SK-N-SH (cell line): ENCODE measurements around the gene METTL3. TPM values are rescaled to one million over a fixed set of nuclear protein-coding genes. Genes with fewer than 3 reads are reported as not detected.

ENCODE experiments used
- CTCF ChIA-PET: fragments of 300-600, 350-600 bp; formaldehyde crosslinking; extraction: SDS; loops from one replicate; lab custom pipeline; 2021; lab: Yijun Ruan, JAX
- POLR2A ChIA-PET: fragments of 350-600 bp; sonication (Branson Sonifier 250); formaldehyde crosslinking; extraction: SDS; loops from one replicate; lab custom pipeline; 2020; ENCODE audit warnings: antibody characterized with exemption, inconsistent platforms; lab: Yijun Ruan, JAX
- DNase-seq: peaks from one replicate; pipeline ENCODE4 v3.0.0; 2012
- H2AFZ ChIP-seq: fragments of 200-600 bp; sonication (generic); 2 replicates; pipeline ENCODE4 v1.8.1; 2016; ENCODE audit warnings: antibody characterized with exemption, mild to moderate bottlenecking, low read depth
- H3F3A ChIP-seq: fragments of 200-600 bp; sonication (generic); replicated peaks from 2 replicates; pipeline ENCODE3; 2016; ENCODE audit warnings: antibody characterized with exemption, mild to moderate bottlenecking; ENCODE audit not compliant: insufficient read depth
- H3K27ac ChIP-seq, 2 experiments: fragments of 200-500 bp in 1 of 2; fragments of 200-600 bp in 1 of 2; sonication (Bioruptor generic) in 1 of 2; sonication (generic), shearing (Covaris generic) in 1 of 2; 2 replicates each; pipeline versions ENCODE4 v1.5.1 to v1.6.1; 2014 to 2016; ENCODE audit warnings: low read depth in 2 of 2, inconsistent platforms in 1 of 2, low read length in 1 of 2, mild to moderate bottlenecking in 1 of 2, mixed read lengths in 1 of 2
- H3K27me3 ChIP-seq: fragments of 200-600 bp; sonication (generic), shearing (Covaris generic); 2 replicates; pipeline ENCODE4 v1.6.1; 2016; ENCODE audit warnings: mixed run types; ENCODE audit not compliant: insufficient read depth
- H3K36me3 ChIP-seq, 2 experiments: fragments of 200-500 bp in 1 of 2; fragments of 200-600 bp in 1 of 2; sonication (Bioruptor generic) in 1 of 2; sonication (generic) in 1 of 2; replicated peaks in 1 of 2; 2 replicates each; pipeline versions ENCODE3 to v1.5.1; 2014 to 2016; ENCODE audit warnings: low read length in 1 of 2, mild to moderate bottlenecking in 1 of 2; ENCODE audit not compliant: insufficient read depth in 2 of 2, control insufficient read depth in 1 of 2
- H3K4me1 ChIP-seq, 2 experiments: fragments of 200-500 bp in 1 of 2; fragments of 200-600 bp in 1 of 2; sonication (Bioruptor generic) in 1 of 2; sonication (generic), shearing (Covaris generic) in 1 of 2; 2 replicates each; pipeline versions ENCODE4 v1.5.1 to v1.6.1; 2014 to 2016; ENCODE audit warnings: low read depth in 1 of 2, low read length in 1 of 2, mixed run types in 1 of 2; ENCODE audit not compliant: insufficient read depth in 2 of 2, control insufficient read depth in 1 of 2
- H3K4me2 ChIP-seq: fragments of 200-600 bp; sonication (generic), shearing (Covaris generic); 2 replicates; pipeline ENCODE4 v1.6.1; 2017; ENCODE audit warnings: mixed run types
- H3K4me3 ChIP-seq, 2 experiments: fragments of 200-500 bp in 1 of 2; fragments of 200-600 bp in 1 of 2; sonication (Bioruptor generic) in 1 of 2; sonication (generic), shearing (Covaris generic) in 1 of 2; 2 replicates each; pipeline versions ENCODE4 v1.5.1 to v1.8.1; 2014 to 2016; ENCODE audit warnings: low read depth in 2 of 2, inconsistent platforms in 1 of 2, low read length in 1 of 2, mild to moderate bottlenecking in 1 of 2, mixed read lengths in 1 of 2, moderate library complexity in 1 of 2
- H3K79me2 ChIP-seq: fragments of 200-600 bp; sonication (generic); 2 replicates; pipeline ENCODE4 v1.8.1; 2017; ENCODE audit warnings: mild to moderate bottlenecking; ENCODE audit not compliant: insufficient read depth
- H3K9ac ChIP-seq: fragments of 200-600 bp; sonication (generic); 2 replicates; pipeline ENCODE4 v1.6.1; 2017; ENCODE audit warnings: mixed run types
- H3K9me2 ChIP-seq: fragments of 200-600 bp; sonication (generic); 2 replicates; pipeline ENCODE4 v1.6.1; 2017; ENCODE audit warnings: mixed run types
- H3K9me3 ChIP-seq: fragments of 200-600 bp; sonication (generic); 2 replicates; pipeline ENCODE4 v1.6.1; 2017; ENCODE audit warnings: mixed run types, mild to moderate bottlenecking, moderate library complexity
- H4K20me1 ChIP-seq: fragments of 200-600 bp; sonication (generic); 2 replicates; pipeline ENCODE4 v1.6.1; 2017; ENCODE audit warnings: mild to moderate bottlenecking, mixed run types; ENCODE audit not compliant: insufficient read depth
- EP300 ChIP-seq, 2 experiments: IDR thresholded peaks; 2 replicates each; pipeline versions ENCODE4 v1.4.0 to v1.6.1; 2012; ENCODE audit warnings: borderline replicate concordance in 1 of 2, low read depth in 1 of 2, low read length in 1 of 2
- FOXJ3 ChIP-seq: sonication (generic); formaldehyde crosslinking; IDR thresholded peaks from 2 replicates; pipeline ENCODE4 v1.5.1; 2020; ENCODE audit warnings: mild to moderate bottlenecking, missing genetic modification reagents
- GABPA ChIP-seq: IDR thresholded peaks from 2 replicates; pipeline ENCODE4 v1.4.0; 2012; ENCODE audit warnings: low read depth, mild to moderate bottlenecking
- JUND ChIP-seq: IDR thresholded peaks from 2 replicates; pipeline ENCODE4 v1.4.0; 2012
- PBX3 ChIP-seq: IDR thresholded peaks from 2 replicates; pipeline ENCODE4; 2012
- RCOR1 ChIP-seq: fragments of 150-350 bp; IDR thresholded peaks from 2 replicates; pipeline ENCODE4 v1.6.1; 2017; ENCODE audit warnings: antibody characterized with exemption, low read length
- REST ChIP-seq: IDR thresholded peaks from 2 replicates; pipeline ENCODE4 v1.6.1; 2012; ENCODE audit warnings: mild to moderate bottlenecking, low read depth, low read length, moderate library complexity
- WGBS: methylation state at CpG from one replicate; pipeline ENCODE4 v1.1.6; 2017; ENCODE audit warnings: low lambda C conversion rate; 5-methylcytosine and 5-hydroxymethylcytosine counted together
- polyA plus RNA-seq, 3 experiments: library from polyadenylated mRNA; depleted of rRNA; stranded (reverse); fragments of >200 nt; gene quantifications; 2 replicates each; pipeline ENCODE4 v1.2.3, GENCODE V29; 2012
- TF ChIP-seq, protein P1 (sequence below): IDR thresholded peaks from 2 replicates; pipeline ENCODE4 v1.4.0; 2012; ENCODE audit warnings: low read depth, borderline replicate concordance
- TF ChIP-seq, protein P2 (sequence below): IDR thresholded peaks from 2 replicates; pipeline ENCODE4 v1.4.0; 2012; ENCODE audit warnings: low read depth, borderline replicate concordance

METTL3 gene
- polyA plus RNA-seq, 1 of the 3 experiments (the other 2 are of a cell fraction): 118 TPM

DNA sequence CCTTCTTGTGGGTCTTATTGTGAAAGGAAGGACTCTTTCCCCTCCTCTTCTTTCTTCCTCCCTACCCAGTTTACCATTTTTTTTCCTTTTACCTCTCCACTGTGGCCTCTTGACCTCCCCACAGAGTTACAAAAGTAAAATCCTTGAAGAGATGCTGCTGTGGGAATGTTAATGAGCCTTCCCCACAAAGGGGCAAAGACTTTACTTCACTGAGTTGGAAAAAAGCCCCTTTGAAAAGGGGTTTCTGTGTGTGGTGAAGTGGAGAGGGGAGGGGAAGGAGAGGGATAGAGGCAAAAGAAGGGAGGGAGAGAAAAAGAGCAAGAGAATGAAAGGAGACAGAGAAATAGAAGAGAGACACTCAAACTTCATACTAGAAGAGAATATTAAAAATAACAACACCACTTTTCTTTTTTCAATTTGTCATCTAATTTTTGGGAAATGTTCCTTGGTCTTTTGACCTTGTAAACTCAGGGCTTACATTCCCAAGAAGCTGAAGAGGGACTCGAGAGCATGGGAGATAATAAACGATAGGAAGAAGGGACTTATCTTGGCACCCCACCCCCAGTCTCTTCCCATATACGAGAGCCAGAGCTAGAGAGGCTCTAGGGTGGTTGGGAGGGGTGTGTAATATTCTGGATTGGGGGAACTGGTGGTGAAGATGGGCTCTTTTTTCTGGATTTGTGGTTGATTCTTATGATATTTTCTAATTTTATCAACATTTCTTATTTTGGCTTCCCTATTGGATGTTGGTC, 28.2 kb upstream of the METTL3 start:
- H3K27ac ChIP-seq: no peak overlapping the region
- no peaks in the 10 kb centered on the region for H3K79me2 ChIP-seq
- TF ChIP-seq, protein P1, sequence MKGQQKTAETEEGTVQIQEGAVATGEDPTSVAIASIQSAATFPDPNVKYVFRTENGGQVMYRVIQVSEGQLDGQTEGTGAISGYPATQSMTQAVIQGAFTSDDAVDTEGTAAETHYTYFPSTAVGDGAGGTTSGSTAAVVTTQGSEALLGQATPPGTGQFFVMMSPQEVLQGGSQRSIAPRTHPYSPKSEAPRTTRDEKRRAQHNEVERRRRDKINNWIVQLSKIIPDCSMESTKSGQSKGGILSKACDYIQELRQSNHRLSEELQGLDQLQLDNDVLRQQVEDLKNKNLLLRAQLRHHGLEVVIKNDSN: no peak
- TF ChIP-seq PBX3 (no peak), EP300 (IDR thresholded peaks at IDR 0.05; ENCODE audit: borderline replicate concordance in 1 of 2, low read depth in 1 of 2, low read length in 1 of 2) (no peak), REST (no peak), GABPA (no peak), JUND (no peak), RCOR1 (no peak), FOXJ3 (CRISPR knock-in tag) (no peak)
- TF ChIP-seq, protein P2, sequence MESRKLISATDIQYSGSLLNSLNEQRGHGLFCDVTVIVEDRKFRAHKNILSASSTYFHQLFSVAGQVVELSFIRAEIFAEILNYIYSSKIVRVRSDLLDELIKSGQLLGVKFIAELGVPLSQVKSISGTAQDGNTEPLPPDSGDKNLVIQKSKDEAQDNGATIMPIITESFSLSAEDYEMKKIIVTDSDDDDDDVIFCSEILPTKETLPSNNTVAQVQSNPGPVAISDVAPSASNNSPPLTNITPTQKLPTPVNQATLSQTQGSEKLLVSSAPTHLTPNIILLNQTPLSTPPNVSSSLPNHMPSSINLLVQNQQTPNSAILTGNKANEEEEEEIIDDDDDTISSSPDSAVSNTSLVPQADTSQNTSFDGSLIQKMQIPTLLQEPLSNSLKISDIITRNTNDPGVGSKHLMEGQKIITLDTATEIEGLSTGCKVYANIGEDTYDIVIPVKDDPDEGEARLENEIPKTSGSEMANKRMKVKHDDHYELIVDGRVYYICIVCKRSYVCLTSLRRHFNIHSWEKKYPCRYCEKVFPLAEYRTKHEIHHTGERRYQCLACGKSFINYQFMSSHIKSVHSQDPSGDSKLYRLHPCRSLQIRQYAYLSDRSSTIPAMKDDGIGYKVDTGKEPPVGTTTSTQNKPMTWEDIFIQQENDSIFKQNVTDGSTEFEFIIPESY: no peak
- no peak overlapping the region for H3K4me3 ChIP-seq
- H3K4me1 ChIP-seq: peaks cover 0 to 8% of the 10 kb centered on the region in 2 experiments; a peak in 2 of 4 replicates
- DNase-seq: no peak
- ChIA-PET POLR2A (no interaction called here), CTCF (no interaction called here)
- H3K9me2 ChIP-seq: no peaks in the 10 kb centered on the region
- H3K9me3 ChIP-seq: no peaks in the 10 kb centered on the region
- no peaks in the 10 kb centered on the region for H3F3A ChIP-seq
- H3K27me3 ChIP-seq: peaks cover 28% of the 10 kb centered on the region
- H3K36me3 ChIP-seq: no peaks in the 10 kb centered on the region
- H3K4me2 ChIP-seq: no peak overlapping the region
- no peaks in the 10 kb centered on the region for H4K20me1 ChIP-seq
- no peak overlapping the region for H3K9ac ChIP-seq
- H2AFZ ChIP-seq: no peak overlapping the region
- 19% methylated on average over 3 of the region's 3 CpGs for WGBS
